Large intestine (tissue), 3 donors: ENCODE measurements around the gene PIGV. TPM values are rescaled to one million over a fixed set of nuclear protein-coding genes. Genes with fewer than 3 reads are reported as not detected.
"Not testable (repeated sequence)": the region's sequence is repeated elsewhere in the genome, so short reads cannot be mapped to it uniquely, and the experiment has no call there.

Source experiments
- DNase-seq, 2 donors: peaks; one replicate each; pipeline versions ENCODE4 v3.0.0 to v3.0.0-alpha.2; 2013
- H3K27ac ChIP-seq: one replicate; pipeline ENCODE4 v1.5.1; 2013; ENCODE audit warnings: low read length
- H3K27me3 ChIP-seq: 2 replicates; pipeline ENCODE4 v1.6.1; 2013; ENCODE audit warnings: low read length; ENCODE audit not compliant: control insufficient read depth, insufficient read depth
- H3K36me3 ChIP-seq: 2 replicates; pipeline ENCODE4 v1.6.1; 2013; ENCODE audit warnings: low read length; ENCODE audit not compliant: control insufficient read depth, insufficient read depth
- H3K4me1 ChIP-seq: one replicate; pipeline ENCODE4 v1.6.1; 2013; ENCODE audit warnings: low read length; ENCODE audit not compliant: control insufficient read depth, insufficient read depth
- H3K4me3 ChIP-seq: one replicate; pipeline ENCODE4 v1.5.1; 2013; ENCODE audit warnings: low read length
- H3K9me3 ChIP-seq: one replicate; pipeline ENCODE4 v1.6.1; 2013; ENCODE audit warnings: mild to moderate bottlenecking, low read depth, low read length, moderate library complexity; ENCODE audit not compliant: control insufficient read depth
- WGBS: methylation state at CpG from one replicate; pipeline ENCODE4 v1.1.5; 2013; ENCODE audit warnings: low lambda C conversion rate; ENCODE audit not compliant: insufficient coverage; 5-methylcytosine and 5-hydroxymethylcytosine counted together
- polyA plus RNA-seq: library from polyadenylated mRNA; unstranded; fragments of 120-200 nt; gene quantifications from one replicate; pipeline ENCODE4 v1.2.1, GENCODE V29; 2013

Gene PIGV
- polyA plus RNA-seq, 1 donor = 15.6 TPM

DNA sequence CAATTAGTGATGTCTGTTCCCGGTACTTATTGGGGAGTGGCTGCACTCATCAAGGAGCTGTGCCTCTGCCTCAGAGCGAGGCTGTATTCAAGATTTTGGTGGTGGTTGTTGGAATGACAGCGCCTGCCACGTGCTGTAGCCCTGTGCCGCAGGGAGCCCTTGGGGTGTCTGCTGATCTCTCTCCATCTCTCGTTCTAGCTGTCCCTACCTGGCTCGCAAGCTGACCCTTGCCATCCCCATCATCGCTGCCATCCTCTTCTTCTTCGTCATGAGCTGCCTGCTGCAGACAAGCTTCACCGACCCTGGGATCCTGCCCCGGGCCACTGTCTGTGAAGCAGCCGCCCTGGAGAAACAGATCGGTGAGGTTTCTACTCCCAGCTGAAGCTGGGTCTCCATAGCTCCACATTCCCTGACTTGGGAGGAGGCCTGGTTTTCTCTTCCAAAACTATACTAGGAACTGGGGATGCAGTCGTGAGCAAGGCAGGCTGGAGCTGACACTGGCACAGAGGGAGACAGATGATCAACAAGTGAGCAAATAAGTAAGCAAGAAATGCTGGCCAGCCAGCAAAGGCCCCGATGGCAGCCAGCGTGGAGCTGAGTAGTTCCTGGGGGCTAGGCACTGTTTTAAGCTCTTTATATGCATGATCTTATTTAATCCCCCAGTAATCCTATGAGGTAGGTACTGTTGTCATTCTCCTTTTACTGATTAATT is 44.7 kb downstream of the PIGV start:
- H3K27ac ChIP-seq = no peak overlapping the region
- H3K4me1 ChIP-seq = peaks cover 4% of the 10 kb centered on the region
- DNase-seq = no peak
- H3K36me3 ChIP-seq = peaks cover 39% of the 10 kb centered on the region
- WGBS = no CpG with 5 or more reads among the region's 16 CpGs
- H3K9me3 ChIP-seq = no peaks in the 10 kb centered on the region
- no peak overlapping the region for H3K4me3 ChIP-seq
- H3K27me3 ChIP-seq = no peaks in the 10 kb centered on the region

DNA sequence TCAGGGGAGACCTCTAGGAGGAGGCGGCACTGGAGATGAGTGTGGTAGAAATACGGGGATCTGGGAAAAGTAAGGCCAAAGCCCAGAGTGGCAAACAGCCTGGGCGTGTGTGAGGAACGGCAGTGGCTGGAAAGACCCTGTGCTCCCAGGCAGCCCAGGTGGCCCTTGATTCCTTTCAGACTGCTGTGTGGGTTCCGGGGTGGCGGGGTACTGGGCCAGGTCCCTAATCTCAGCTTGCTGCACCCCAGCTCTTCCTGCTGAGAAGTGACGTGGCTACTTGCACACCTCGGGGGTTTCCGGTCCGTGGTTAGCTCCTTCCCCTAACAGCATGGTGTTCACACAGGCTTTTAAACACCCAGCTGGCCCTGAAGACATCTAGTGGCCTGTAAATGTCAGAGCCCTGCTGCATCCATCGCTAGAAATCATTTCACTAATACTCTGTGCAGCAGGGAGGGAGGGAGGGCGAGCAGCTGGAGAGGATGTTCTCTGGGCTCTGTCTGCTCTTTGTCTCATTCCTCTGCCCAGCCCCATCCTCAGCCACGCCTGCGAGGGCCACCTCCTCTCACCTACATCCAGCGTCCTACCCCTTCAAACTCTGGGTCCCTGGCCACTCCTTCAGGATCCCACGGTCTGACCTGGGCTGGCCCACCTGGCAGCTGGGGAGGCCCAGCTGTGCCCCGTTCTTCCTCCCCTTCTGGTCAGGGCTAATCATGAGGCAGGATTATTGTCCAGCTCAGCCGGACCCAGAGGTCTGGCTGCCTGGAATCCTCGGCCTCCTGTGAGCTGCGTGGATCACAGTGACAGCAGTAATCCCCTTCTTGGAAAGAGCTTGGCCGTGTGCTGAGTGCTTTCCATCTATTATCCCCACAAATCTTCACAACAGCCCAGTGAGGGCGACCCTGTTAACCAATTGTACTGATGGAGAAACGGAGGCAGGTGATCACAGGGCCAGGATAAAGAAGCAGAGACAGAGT is 46.0 kb downstream of the PIGV start:
- H3K36me3 ChIP-seq = peaks cover 45% of the 10 kb centered on the region
- no peaks in the 10 kb centered on the region for H3K9me3 ChIP-seq
- H3K4me3 ChIP-seq = no peak overlapping the region
- H3K27ac ChIP-seq = no peak overlapping the region
- no peaks in the 10 kb centered on the region for H3K4me1 ChIP-seq
- DNase-seq = peak in 1 of 2 donors; percentile 24
- H3K27me3 ChIP-seq = no peaks in the 10 kb centered on the region
- no CpG with 5 or more reads among the region's 23 CpGs for WGBS

DNA sequence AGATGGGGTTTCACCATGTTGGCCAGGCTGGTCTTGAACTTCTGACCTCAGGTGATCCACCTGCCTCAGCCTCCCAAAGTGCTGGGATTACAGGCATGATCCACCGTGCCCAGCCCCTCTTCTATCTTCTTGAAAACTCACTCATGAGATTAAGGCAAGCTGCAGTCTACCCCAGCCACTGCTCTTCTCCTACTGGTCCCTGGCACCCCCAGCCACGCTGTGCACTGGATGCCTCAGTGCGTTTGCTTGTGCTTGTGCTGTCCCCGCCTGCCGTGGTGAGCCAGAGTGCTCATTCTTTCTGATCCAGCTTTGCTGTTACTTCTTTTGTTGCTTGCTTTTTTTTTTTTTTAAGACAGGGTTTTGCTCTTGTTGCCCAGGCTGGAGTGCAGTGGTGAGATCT is 49.9 kb downstream of the PIGV start:
- WGBS = no CpG with 5 or more reads among the region's 5 CpGs
- not testable (repeated sequence) for DNase-seq, H3K4me3 ChIP-seq, H3K27me3 ChIP-seq, H3K27ac ChIP-seq, H3K4me1 ChIP-seq, H3K9me3 ChIP-seq
- peaks cover 57% of the 10 kb centered on the region for H3K36me3 ChIP-seq

DNA sequence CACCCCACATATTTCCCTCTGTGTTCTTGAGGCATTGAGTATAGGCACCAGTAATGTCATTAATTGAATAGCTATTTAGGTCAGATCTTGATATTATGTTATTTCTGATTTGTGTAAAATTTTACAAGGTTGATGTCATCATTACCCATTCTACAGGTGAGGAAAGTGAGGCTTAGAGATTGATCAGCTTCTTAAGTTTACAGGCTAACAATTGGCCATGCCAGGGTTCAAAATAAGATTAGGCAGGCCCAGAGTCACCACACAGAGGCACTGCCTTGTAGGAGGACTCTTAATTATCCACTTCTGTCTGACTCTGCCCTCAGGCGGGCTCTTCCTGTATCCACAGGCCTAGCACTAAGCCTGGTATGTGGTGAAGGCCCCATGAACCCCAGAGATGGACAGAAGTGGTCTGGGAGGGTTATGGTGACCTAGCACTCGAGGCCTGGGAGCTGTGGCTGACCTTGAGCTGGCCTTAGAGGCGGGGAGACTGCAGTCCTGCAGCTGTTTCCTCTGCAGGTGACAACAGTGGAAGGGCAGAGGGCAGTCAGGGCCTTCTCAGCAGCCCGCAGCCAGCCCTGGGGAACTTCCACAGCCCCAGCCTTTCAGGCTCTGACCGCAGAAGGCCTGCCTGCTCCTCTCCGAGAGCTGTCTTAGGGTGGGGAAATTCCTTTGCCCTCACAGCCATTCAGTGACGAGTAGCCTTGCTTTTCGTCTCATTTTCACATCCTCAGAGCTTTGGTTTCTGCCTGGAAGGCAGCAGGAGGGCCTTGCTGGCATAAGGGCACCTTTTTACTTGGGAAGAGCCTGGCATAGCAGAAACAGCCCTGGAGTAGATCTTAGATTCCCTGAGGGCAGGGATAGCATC is 51.0 kb downstream of the PIGV start:
- H3K36me3 ChIP-seq = peaks cover 51% of the 10 kb centered on the region
- no peaks in the 10 kb centered on the region for H3K4me1 ChIP-seq
- H3K4me3 ChIP-seq = no peak overlapping the region
- WGBS = no CpG with 5 or more reads among the region's 8 CpGs
- peak in 1 of 2 donors; percentile 11 for DNase-seq
- H3K27ac ChIP-seq = no peak overlapping the region
- no peaks in the 10 kb centered on the region for H3K27me3 ChIP-seq
- H3K9me3 ChIP-seq = no peaks in the 10 kb centered on the region

DNA sequence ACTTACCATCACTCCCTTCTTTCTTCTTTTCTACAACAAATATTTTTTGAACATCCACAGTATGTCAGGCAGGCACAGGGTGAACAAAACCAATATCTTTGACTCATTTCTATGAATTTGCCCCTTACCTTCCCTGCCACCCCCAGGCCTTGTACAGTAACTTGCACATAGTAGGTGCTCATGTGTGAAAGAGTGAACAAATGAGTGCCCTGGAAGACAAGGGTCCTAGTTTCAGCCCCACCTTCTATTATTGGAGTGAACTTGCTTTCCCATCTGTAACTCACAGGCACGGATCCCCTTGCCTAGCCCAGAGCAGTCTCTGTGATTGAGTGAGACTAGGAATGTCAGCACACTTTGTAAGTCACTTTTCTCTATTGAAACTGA is 51.6 kb downstream of the PIGV start:
- Histone ChIP-seq H3K4me1 (no peaks in the 10 kb centered on the region), H3K36me3 (peaks cover 46% of the 10 kb centered on the region), H3K9me3 (no peaks in the 10 kb centered on the region), H3K27ac (no peak overlapping the region), H3K27me3 (no peaks in the 10 kb centered on the region), H3K4me3 (no peak overlapping the region)
- WGBS = no CpG with 5 or more reads among the region's 1 CpG
- no peak for DNase-seq

DNA sequence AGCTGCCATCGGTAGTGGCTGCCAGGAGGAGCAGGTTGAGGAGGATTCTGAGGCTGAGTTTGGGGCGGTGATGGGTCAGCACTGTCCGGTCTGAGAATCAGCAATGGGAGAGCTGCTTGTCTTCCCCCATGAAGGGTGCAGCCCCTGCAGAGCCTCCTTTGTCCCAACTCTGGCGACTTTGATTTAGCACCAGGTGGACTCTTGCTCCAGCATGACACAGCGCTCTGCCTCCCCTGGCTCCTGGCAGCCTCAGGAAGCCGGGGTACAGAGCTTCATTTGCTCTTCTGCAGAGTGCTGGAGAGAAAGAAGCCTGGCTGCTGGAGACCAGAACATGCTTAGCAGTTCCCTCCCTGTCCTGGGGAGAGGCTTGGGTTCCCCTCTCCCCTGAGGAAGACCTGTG is 52.0 kb downstream of the PIGV start:
- Histone ChIP-seq H3K27me3 (no peaks in the 10 kb centered on the region), H3K4me1 (no peaks in the 10 kb centered on the region), H3K36me3 (peaks cover 42% of the 10 kb centered on the region), H3K4me3 (no peak overlapping the region), H3K9me3 (no peaks in the 10 kb centered on the region), H3K27ac (no peak overlapping the region)
- no peak for DNase-seq
- no CpG with 5 or more reads among the region's 6 CpGs for WGBS

DNA sequence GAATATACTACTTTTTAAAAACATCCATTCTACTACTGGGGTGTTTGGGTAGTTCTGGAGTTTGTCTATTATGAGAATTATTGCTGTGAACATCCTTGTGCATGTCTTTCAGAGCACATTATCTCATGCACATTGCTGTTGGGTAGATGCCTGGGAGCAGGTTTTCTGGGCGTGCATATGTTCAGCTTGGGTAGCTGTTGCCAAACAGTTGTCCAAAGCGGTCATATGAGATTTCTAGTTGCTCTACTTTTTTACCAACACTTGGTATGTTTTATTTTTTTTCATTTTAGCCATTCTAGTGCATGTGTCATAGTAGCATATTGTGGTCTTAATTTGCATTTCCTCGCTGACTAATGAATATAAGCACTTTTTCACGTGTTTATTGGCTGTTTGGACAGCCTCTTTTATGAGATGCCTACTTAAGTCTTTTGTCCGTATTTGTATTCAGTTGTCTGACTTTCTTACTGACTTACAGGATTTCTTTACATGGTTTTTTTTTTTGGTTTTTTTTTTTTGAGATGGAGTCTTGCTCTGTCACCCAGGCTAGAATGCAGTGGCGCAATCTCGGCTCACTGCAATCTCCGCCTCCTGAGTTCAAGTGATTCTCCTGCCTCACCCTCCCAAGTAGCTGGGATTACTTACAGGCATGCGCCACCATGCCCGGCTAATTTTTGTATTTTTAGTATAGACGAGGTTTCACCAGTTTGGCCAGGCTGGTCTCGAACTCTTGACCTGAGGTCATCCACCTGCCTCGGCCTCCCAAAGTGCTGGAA is 56.9 kb downstream of the PIGV start:
- Histone ChIP-seq H3K4me3 (no peak overlapping the region), H3K27me3 (no peaks in the 10 kb centered on the region), H3K4me1 (peaks cover 13% of the 10 kb centered on the region), H3K27ac (no peak overlapping the region), H3K36me3 (peaks cover 43% of the 10 kb centered on the region), H3K9me3 (no peaks in the 10 kb centered on the region)
- DNase-seq = no peak
- no CpG with 5 or more reads among the region's 13 CpGs for WGBS

DNA sequence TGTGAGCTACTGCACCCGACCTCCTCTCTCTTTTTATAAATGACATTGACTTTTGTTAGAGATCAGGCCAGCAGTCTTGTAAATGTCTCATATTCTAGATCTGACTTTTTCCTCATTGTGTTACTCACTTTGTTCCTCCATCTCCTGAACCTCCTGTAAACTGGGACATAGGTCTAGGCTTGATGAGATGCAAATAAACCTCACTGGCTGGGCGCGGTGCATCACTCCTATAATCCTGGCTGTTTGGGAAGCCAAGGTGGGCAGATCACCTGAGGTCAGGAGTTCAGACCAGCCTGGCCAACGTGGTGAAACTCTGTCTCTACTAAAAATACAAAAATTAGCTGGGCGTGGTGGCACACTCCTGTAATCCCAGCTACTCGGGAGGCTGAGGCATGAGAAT is 60.1 kb downstream of the PIGV start:
- H3K36me3 ChIP-seq = peaks cover 52% of the 10 kb centered on the region
- DNase-seq = not testable (repeated sequence)
- WGBS = no CpG with 5 or more reads among the region's 6 CpGs

More for the DNA sequence above, 60.1 kb downstream of the PIGV start:
- H3K9me3 ChIP-seq, H3K27ac ChIP-seq, H3K27me3 ChIP-seq, H3K4me3 ChIP-seq: not testable (repeated sequence)
- H3K4me1 ChIP-seq = peaks cover 24% of the 10 kb centered on the region
